Astrocyte of the cerebellum (primary cell): ENCODE measurements around the gene LRRK1.

ENCODE experiments used
- DNase-seq: peaks from one replicate; pipeline ENCODE4 v3.0.0-alpha.2; 2011; ENCODE audit warnings: low read depth
- H3K4me3 ChIP-seq: 2 replicates; pipeline ENCODE4 v1.5.1; 2011; ENCODE audit warnings: mild to moderate bottlenecking, low read depth, low read length, moderate library complexity
- CTCF ChIP-seq: IDR thresholded peaks from 2 replicates; pipeline ENCODE4 v1.5.1; 2012; ENCODE audit warnings: low read length, low read depth, moderate library complexity, mild to moderate bottlenecking; ENCODE audit errors: missing control alignments
- in situ Hi-C: cut with HindIII; loops from 2 replicates; pipeline ENCODE4 v1.10.0; 2017; ENCODE audit warnings: low sequenced_read_pairs

Gene LRRK1

GRCh38 chr15:101039461-101039860, 120.3 kb downstream of the LRRK1 start:
- H3K4me3 ChIP-seq, result no peak overlapping the region
- DNase-seq, result no peak
- in situ Hi-C loops, result no loop called here
- TF ChIP-seq CTCF, result no peak

GRCh38 chr15:101042320-101042719, 123.2 kb downstream of the LRRK1 start:
- DNase-seq, result no peak
- in situ Hi-C loops, result no loop called here

GRCh38 chr15:101043011-101043410, 123.9 kb downstream of the LRRK1 start:
- DNase-seq, result no peak
- in situ Hi-C loops, result no loop called here

More at GRCh38 chr15:101042320-101042719, 123.2 kb downstream of the LRRK1 start:
- no peak overlapping the region for H3K4me3 ChIP-seq
- TF ChIP-seq CTCF, result no peak

GRCh38 chr15:101043911-101044624, 124.9 kb downstream of the LRRK1 start:
- in situ Hi-C loops, result no loop called here
- no peak overlapping the region for H3K4me3 ChIP-seq
- TF ChIP-seq CTCF, result no peak
- no peak for DNase-seq

More at GRCh38 chr15:101043011-101043410, 123.9 kb downstream of the LRRK1 start:
- no peak for TF ChIP-seq CTCF
- H3K4me3 ChIP-seq, result no peak overlapping the region

GRCh38 chr15:101044625-101045235, 125.6 kb downstream of the LRRK1 start:
- DNase-seq, result no peak
- in situ Hi-C loops, result no loop called here
- H3K4me3 ChIP-seq, result no peak overlapping the region
- no peak for TF ChIP-seq CTCF

- in situ Hi-C loops, result no loop called here
- DNase-seq, result no peak
- no peak overlapping the region for H3K4me3 ChIP-seq
- no peak for TF ChIP-seq CTCF
Observed at GRCh38 chr15:101045236-101045646, 126.1 kb downstream of the LRRK1 start.
